ENCODE measurements around the gene RBPJ.
A peak's percentile ranks its signal among the peaks of the same experiment; 100 is the strongest.

RBPJ gene

GRCh38 chr4:26323821-26324220 lies 3.0 kb downstream of the RBPJ start:
- H3K27ac ChIP-seq (ENCODE audit: low read length, poor library complexity, severe bottlenecking), result no peak overlapping the region
- no peak overlapping the region for H3K14ac ChIP-seq (ENCODE audit: low read length in 2 of 2)
- H3K36me3 ChIP-seq (ENCODE audit: control insufficient read depth in 1 of 2, insufficient read depth in 2 of 2, low read depth in 1 of 2, low read length in 2 of 2), result peaks cover 0 to 8% of the 10 kb centered on the region in 2 experiments
- no peak overlapping the region for H4K91ac ChIP-seq (ENCODE audit: low read length)
- H2AK5ac ChIP-seq (ENCODE audit: low read length, severe bottlenecking), result no peak overlapping the region
- H3K4ac ChIP-seq (ENCODE audit: low read depth in 1 of 2, low read length in 2 of 2), result no peak overlapping the region
- no peak overlapping the region for H3K23ac ChIP-seq (ENCODE audit: low read length in 2 of 2)
- peaks cover 6% of the 10 kb centered on the region for H3K79me1 ChIP-seq (replicated peaks; ENCODE audit: low read length, poor library complexity, severe bottlenecking)
- no peak overlapping the region for H2BK12ac ChIP-seq (ENCODE audit: low read length in 2 of 2)
- H3K9me3 ChIP-seq (ENCODE audit: control insufficient read depth, low read length), result no peaks in the 10 kb centered on the region
- H3K18ac ChIP-seq (ENCODE audit: low read depth in 1 of 2, low read length in 2 of 2), result no peak overlapping the region
- H2BK120ac ChIP-seq (ENCODE audit: low read depth, low read length), result no peak overlapping the region
- no peak for DNase-seq
- H2BK15ac ChIP-seq (ENCODE audit: low read depth, poor library complexity, severe bottlenecking), result no peak overlapping the region
- H3K9ac ChIP-seq (ENCODE audit: low read length), result peak overlapping the region; percentile 100
- H3K4me1 ChIP-seq (ENCODE audit: control insufficient read depth, insufficient read depth, low read depth, low read length), result peaks cover 9% of the 10 kb centered on the region
- H2AFZ ChIP-seq (ENCODE audit: low read depth, low read length), result no peak overlapping the region
- no peaks in the 10 kb centered on the region for H3K27me3 ChIP-seq (ENCODE audit: control insufficient read depth in 1 of 2, insufficient read depth in 1 of 2, low read length in 2 of 2)
- 88% methylated on average over 1 of the region's 2 CpGs for WGBS
- H2BK5ac ChIP-seq (ENCODE audit: low read depth, low read length, poor library complexity, severe bottlenecking), result no peak overlapping the region
- H4K8ac ChIP-seq (ENCODE audit: low read length), result no peak overlapping the region
- peak overlapping the region in 1 of 2 experiments; percentile 96 for H3K4me3 ChIP-seq (ENCODE audit: insufficient read depth in 1 of 2, low read depth in 1 of 2, low read length in 2 of 2)
- H3K4me2 ChIP-seq (ENCODE audit: low read length, poor library complexity, severe bottlenecking), result no peak overlapping the region

- peak overlapping the region in 1 of 2 experiments; percentile 96 for H3K4me3 ChIP-seq (ENCODE audit: insufficient read depth in 1 of 2, low read depth in 1 of 2, low read length in 2 of 2)
- H3K4me1 ChIP-seq (ENCODE audit: control insufficient read depth, insufficient read depth, low read depth, low read length), result peaks cover 5% of the 10 kb centered on the region
- H2AFZ ChIP-seq (ENCODE audit: low read depth, low read length), result no peak overlapping the region
- peak overlapping the region; percentile 100 for H3K9ac ChIP-seq (ENCODE audit: low read length)
- peaks cover 0 to 11% of the 10 kb centered on the region in 2 experiments for H3K36me3 ChIP-seq (ENCODE audit: control insufficient read depth in 1 of 2, insufficient read depth in 2 of 2, low read depth in 1 of 2, low read length in 2 of 2)
- no peak overlapping the region for H3K18ac ChIP-seq (ENCODE audit: low read depth in 1 of 2, low read length in 2 of 2)
- no peak overlapping the region for H2AK5ac ChIP-seq (ENCODE audit: low read length, severe bottlenecking)
- no peak overlapping the region for H3K23ac ChIP-seq (ENCODE audit: low read length in 2 of 2)
- no peak overlapping the region for H3K14ac ChIP-seq (ENCODE audit: low read length in 2 of 2)
- no peak overlapping the region for H3K4me2 ChIP-seq (ENCODE audit: low read length, poor library complexity, severe bottlenecking)
- no peak overlapping the region for H4K91ac ChIP-seq (ENCODE audit: low read length)
- no peak overlapping the region for H2BK5ac ChIP-seq (ENCODE audit: low read depth, low read length, poor library complexity, severe bottlenecking)
- no peak overlapping the region for H3K27ac ChIP-seq (ENCODE audit: low read length, poor library complexity, severe bottlenecking)
- no peak overlapping the region for H2BK12ac ChIP-seq (ENCODE audit: low read length in 2 of 2)
- no peaks in the 10 kb centered on the region for H3K27me3 ChIP-seq (ENCODE audit: control insufficient read depth in 1 of 2, insufficient read depth in 1 of 2, low read length in 2 of 2)
- H3K4ac ChIP-seq (ENCODE audit: low read depth in 1 of 2, low read length in 2 of 2), result no peak overlapping the region
- H4K8ac ChIP-seq (ENCODE audit: low read length), result no peak overlapping the region
- no peaks in the 10 kb centered on the region for H3K9me3 ChIP-seq (ENCODE audit: control insufficient read depth, low read length)
- H3K79me1 ChIP-seq (replicated peaks; ENCODE audit: low read length, poor library complexity, severe bottlenecking), result peaks cover 3% of the 10 kb centered on the region
- 45% methylated on average over 3 of the region's 3 CpGs for WGBS
- DNase-seq, result peak; percentile 66
- no peak overlapping the region for H2BK15ac ChIP-seq (ENCODE audit: low read depth, poor library complexity, severe bottlenecking)
- no peak overlapping the region for H2BK120ac ChIP-seq (ENCODE audit: low read depth, low read length)
These were observed 4.4 kb downstream of the RBPJ start for GRCh38 chr4:26325191-26325590.

- H3K4me2 ChIP-seq (ENCODE audit: low read length, poor library complexity, severe bottlenecking), result no peak overlapping the region
- H3K27ac ChIP-seq (ENCODE audit: low read length, poor library complexity, severe bottlenecking), result peak overlapping the region; percentile 88
- H4K91ac ChIP-seq (ENCODE audit: low read length), result no peak overlapping the region
These were observed 6.0 kb downstream of the RBPJ start for GRCh38 chr4:26326791-26327190.

GRCh38 chr4:26330186-26330787 lies 9.5 kb downstream of the RBPJ start:
- H3K4me2 ChIP-seq (ENCODE audit: low read length, poor library complexity, severe bottlenecking), result no peak overlapping the region

More at GRCh38 chr4:26326791-26327190, 6.0 kb downstream of the RBPJ start:
- Histone ChIP-seq H3K36me3 (ENCODE audit: control insufficient read depth in 1 of 2, insufficient read depth in 2 of 2, low read depth in 1 of 2, low read length in 2 of 2) (peaks cover 0 to 12% of the 10 kb centered on the region in 2 experiments), H3K27me3 (ENCODE audit: control insufficient read depth in 1 of 2, insufficient read depth in 1 of 2, low read length in 2 of 2) (no peaks in the 10 kb centered on the region), H3K23ac (ENCODE audit: low read length in 2 of 2) (no peak overlapping the region), H4K8ac (ENCODE audit: low read length) (no peak overlapping the region), H2BK5ac (ENCODE audit: low read depth, low read length, poor library complexity, severe bottlenecking) (peak overlapping the region; percentile 35), H3K18ac (ENCODE audit: low read depth in 1 of 2, low read length in 2 of 2) (no peak overlapping the region), H2BK15ac (ENCODE audit: low read depth, poor library complexity, severe bottlenecking) (no peak overlapping the region), H2AFZ (ENCODE audit: low read depth, low read length) (no peak overlapping the region), H3K4me1 (ENCODE audit: control insufficient read depth, insufficient read depth, low read depth, low read length) (peaks cover 12% of the 10 kb centered on the region), H3K9me3 (ENCODE audit: control insufficient read depth, low read length) (no peaks in the 10 kb centered on the region), H3K79me1 (replicated peaks; ENCODE audit: low read length, poor library complexity, severe bottlenecking) (peaks cover 4% of the 10 kb centered on the region), H3K9ac (ENCODE audit: low read length) (peak overlapping the region; percentile 100), H2BK12ac (ENCODE audit: low read length in 2 of 2) (no peak overlapping the region), H2AK5ac (ENCODE audit: low read length, severe bottlenecking) (no peak overlapping the region), H3K4ac (ENCODE audit: low read depth in 1 of 2, low read length in 2 of 2) (no peak overlapping the region), H3K4me3 (ENCODE audit: insufficient read depth in 1 of 2, low read depth in 1 of 2, low read length in 2 of 2) (peak overlapping the region in 1 of 2 experiments; percentile 96), H3K14ac (ENCODE audit: low read length in 2 of 2) (no peak overlapping the region), H2BK120ac (ENCODE audit: low read depth, low read length) (no peak overlapping the region)
- DNase-seq, result peak; percentile 75
- WGBS, result 6% methylated on average over 2 of the region's 2 CpGs

More at GRCh38 chr4:26330186-26330787, 9.5 kb downstream of the RBPJ start:
- no peak overlapping the region for H3K27ac ChIP-seq (ENCODE audit: low read length, poor library complexity, severe bottlenecking)
- H3K4me3 ChIP-seq (ENCODE audit: insufficient read depth in 1 of 2, low read depth in 1 of 2, low read length in 2 of 2), result peak overlapping the region in 1 of 2 experiments; percentile 48
- H2BK15ac ChIP-seq (ENCODE audit: low read depth, poor library complexity, severe bottlenecking), result no peak overlapping the region
- H3K23ac ChIP-seq (ENCODE audit: low read length in 2 of 2), result no peak overlapping the region
- H2BK5ac ChIP-seq (ENCODE audit: low read depth, low read length, poor library complexity, severe bottlenecking), result no peak overlapping the region
- DNase-seq, result peak; percentile 74
- peaks cover 0 to 25% of the 10 kb centered on the region in 2 experiments for H3K36me3 ChIP-seq (ENCODE audit: control insufficient read depth in 1 of 2, insufficient read depth in 2 of 2, low read depth in 1 of 2, low read length in 2 of 2)
- WGBS, result 88% methylated on average over 1 of the region's 4 CpGs
- H3K18ac ChIP-seq (ENCODE audit: low read depth in 1 of 2, low read length in 2 of 2), result no peak overlapping the region
- H3K14ac ChIP-seq (ENCODE audit: low read length in 2 of 2), result no peak overlapping the region
- no peaks in the 10 kb centered on the region for H3K9me3 ChIP-seq (ENCODE audit: control insufficient read depth, low read length)
- no peak overlapping the region for H2AK5ac ChIP-seq (ENCODE audit: low read length, severe bottlenecking)
- no peak overlapping the region for H4K91ac ChIP-seq (ENCODE audit: low read length)
- no peaks in the 10 kb centered on the region for H3K27me3 ChIP-seq (ENCODE audit: control insufficient read depth in 1 of 2, insufficient read depth in 1 of 2, low read length in 2 of 2)
- peaks cover 9% of the 10 kb centered on the region for H3K4me1 ChIP-seq (ENCODE audit: control insufficient read depth, insufficient read depth, low read depth, low read length)
- no peak overlapping the region for H2BK12ac ChIP-seq (ENCODE audit: low read length in 2 of 2)
- H4K8ac ChIP-seq (ENCODE audit: low read length), result no peak overlapping the region
- peak overlapping the region; percentile 55 for H3K9ac ChIP-seq (ENCODE audit: low read length)
- H2BK120ac ChIP-seq (ENCODE audit: low read depth, low read length), result no peak overlapping the region
- peaks cover 5% of the 10 kb centered on the region for H3K79me1 ChIP-seq (replicated peaks; ENCODE audit: low read length, poor library complexity, severe bottlenecking)
- H3K4ac ChIP-seq (ENCODE audit: low read depth in 1 of 2, low read length in 2 of 2), result no peak overlapping the region
- no peak overlapping the region for H2AFZ ChIP-seq (ENCODE audit: low read depth, low read length)
